OCI-LY3 (cell line): ENCODE results near the gene VRK3.
"Not testable (repeated sequence)": the region's sequence is repeated elsewhere in the genome, so short reads cannot be mapped to it uniquely, and the experiment has no call there.

Source experiments
- H2AFZ ChIP-seq: fragments of 200-600, 300-600 bp; shearing (Covaris generic); 2 replicates; pipeline ENCODE4 v1.6.0; 2014; ENCODE audit warnings: antibody characterized with exemption, low read depth, low read length
- H3K27ac ChIP-seq: fragments of 200-600, 300-600 bp; sonication (generic); 2 replicates; pipeline ENCODE4 v1.5.1; 2014; ENCODE audit warnings: mild to moderate bottlenecking, low read length, moderate library complexity, mixed read lengths
- H3K27me3 ChIP-seq: fragments of 200-600, 300-600 bp; sonication (generic); 2 replicates; pipeline ENCODE4 v1.6.1; 2014; ENCODE audit warnings: low read depth, low read length, mixed read lengths
- H3K36me3 ChIP-seq: fragments of 200-600, 300-600 bp; sonication (generic); replicated peaks from 2 replicates; pipeline ENCODE3; 2014; ENCODE audit warnings: low read depth, low read length, mixed read lengths
- H3K4me1 ChIP-seq: fragments of 300-600, 200-600 bp; sonication (generic); 2 replicates; pipeline ENCODE4 v1.6.1; 2014; ENCODE audit warnings: low read length, mixed read lengths
- H3K4me2 ChIP-seq: fragments of 200-600, 300-600 bp; sonication (generic); 2 replicates; pipeline ENCODE4 v1.6.1; 2014; ENCODE audit warnings: low read length, mixed read lengths
- H3K4me3 ChIP-seq: fragments of 300-600, 200-600 bp; sonication (generic); 2 replicates; pipeline ENCODE4 v1.5.1; 2014; ENCODE audit warnings: antibody characterized with exemption, mild to moderate bottlenecking, low read length, moderate library complexity
- H3K79me2 ChIP-seq: fragments of 300-600, 200-600 bp; shearing (Covaris generic); 2 replicates; pipeline ENCODE4 v1.6.1; 2014; ENCODE audit warnings: mild to moderate bottlenecking, low read length, mixed read lengths
- H3K9ac ChIP-seq: fragments of 300-600, 200-600 bp; shearing (Covaris generic); 2 replicates; pipeline ENCODE4 v1.6.0; 2014; ENCODE audit warnings: mild to moderate bottlenecking, low read length, moderate library complexity
- H3K9me3 ChIP-seq: fragments of 200-600, 300-600 bp; shearing (Covaris generic); 2 replicates; pipeline ENCODE4 v1.6.1; 2014; ENCODE audit warnings: low read length, mixed read lengths; ENCODE audit not compliant: insufficient read depth
- H4K20me1 ChIP-seq: fragments of 200-600, 300-600 bp; sonication (generic); 2 replicates; pipeline ENCODE4 v1.6.1; 2016; ENCODE audit warnings: low read length, mixed read lengths; ENCODE audit not compliant: insufficient read depth
- EZH2phosphoT487 ChIP-seq: fragments of 200-600 bp; shearing (Covaris generic); IDR thresholded peaks from 2 replicates; pipeline ENCODE4 v1.6.1; 2018; ENCODE audit warnings: antibody characterized with exemption, mixed run types, low read depth
- TF ChIP-seq, protein P1 (sequence below): fragments of 200-600, 300-600 bp; sonication (generic); IDR thresholded peaks from 2 replicates; pipeline ENCODE4 v1.5.1; 2014; ENCODE audit warnings: antibody characterized with exemption, low read length, low read depth

VRK3 gene

DNA sequence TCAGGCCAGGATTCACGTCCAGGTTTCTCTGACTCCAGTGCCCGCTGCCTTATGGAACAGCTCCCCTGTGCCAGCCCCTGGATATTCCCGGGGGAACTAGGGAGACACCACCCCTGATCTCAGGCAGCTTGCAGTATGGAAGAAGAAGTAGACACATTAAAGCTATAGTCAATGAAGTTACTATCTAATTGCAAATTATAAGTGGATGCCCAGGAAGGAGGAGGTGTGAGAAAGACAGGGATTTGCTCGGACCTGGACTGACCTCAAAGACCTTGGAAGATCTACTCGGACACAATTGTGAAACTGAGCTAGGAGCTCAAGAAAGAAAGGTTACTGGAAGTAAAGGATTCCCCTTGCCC lies 74.6 kb downstream of the VRK3 start:
- Histone ChIP-seq H3K36me3 (no peaks in the 10 kb centered on the region), H3K9me3 (no peaks in the 10 kb centered on the region), H3K9ac (no peak overlapping the region), H3K27me3 (peaks cover 74% of the 10 kb centered on the region), H4K20me1 (peaks cover 3% of the 10 kb centered on the region; the same call in 1 of the 2 replicates), H3K4me3 (no peak overlapping the region), H3K4me1 (peaks cover 42% of the 10 kb centered on the region), H3K79me2 (no peaks in the 10 kb centered on the region), H3K4me2 (peak overlapping the region; percentile 6; the same call in 1 of the 2 replicates), H2AFZ (no peak overlapping the region), H3K27ac (no peak overlapping the region)
- TF ChIP-seq EZH2phosphoT487 = no peak
- TF ChIP-seq, protein P1, sequence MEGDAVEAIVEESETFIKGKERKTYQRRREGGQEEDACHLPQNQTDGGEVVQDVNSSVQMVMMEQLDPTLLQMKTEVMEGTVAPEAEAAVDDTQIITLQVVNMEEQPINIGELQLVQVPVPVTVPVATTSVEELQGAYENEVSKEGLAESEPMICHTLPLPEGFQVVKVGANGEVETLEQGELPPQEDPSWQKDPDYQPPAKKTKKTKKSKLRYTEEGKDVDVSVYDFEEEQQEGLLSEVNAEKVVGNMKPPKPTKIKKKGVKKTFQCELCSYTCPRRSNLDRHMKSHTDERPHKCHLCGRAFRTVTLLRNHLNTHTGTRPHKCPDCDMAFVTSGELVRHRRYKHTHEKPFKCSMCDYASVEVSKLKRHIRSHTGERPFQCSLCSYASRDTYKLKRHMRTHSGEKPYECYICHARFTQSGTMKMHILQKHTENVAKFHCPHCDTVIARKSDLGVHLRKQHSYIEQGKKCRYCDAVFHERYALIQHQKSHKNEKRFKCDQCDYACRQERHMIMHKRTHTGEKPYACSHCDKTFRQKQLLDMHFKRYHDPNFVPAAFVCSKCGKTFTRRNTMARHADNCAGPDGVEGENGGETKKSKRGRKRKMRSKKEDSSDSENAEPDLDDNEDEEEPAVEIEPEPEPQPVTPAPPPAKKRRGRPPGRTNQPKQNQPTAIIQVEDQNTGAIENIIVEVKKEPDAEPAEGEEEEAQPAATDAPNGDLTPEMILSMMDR = no peak

DNA sequence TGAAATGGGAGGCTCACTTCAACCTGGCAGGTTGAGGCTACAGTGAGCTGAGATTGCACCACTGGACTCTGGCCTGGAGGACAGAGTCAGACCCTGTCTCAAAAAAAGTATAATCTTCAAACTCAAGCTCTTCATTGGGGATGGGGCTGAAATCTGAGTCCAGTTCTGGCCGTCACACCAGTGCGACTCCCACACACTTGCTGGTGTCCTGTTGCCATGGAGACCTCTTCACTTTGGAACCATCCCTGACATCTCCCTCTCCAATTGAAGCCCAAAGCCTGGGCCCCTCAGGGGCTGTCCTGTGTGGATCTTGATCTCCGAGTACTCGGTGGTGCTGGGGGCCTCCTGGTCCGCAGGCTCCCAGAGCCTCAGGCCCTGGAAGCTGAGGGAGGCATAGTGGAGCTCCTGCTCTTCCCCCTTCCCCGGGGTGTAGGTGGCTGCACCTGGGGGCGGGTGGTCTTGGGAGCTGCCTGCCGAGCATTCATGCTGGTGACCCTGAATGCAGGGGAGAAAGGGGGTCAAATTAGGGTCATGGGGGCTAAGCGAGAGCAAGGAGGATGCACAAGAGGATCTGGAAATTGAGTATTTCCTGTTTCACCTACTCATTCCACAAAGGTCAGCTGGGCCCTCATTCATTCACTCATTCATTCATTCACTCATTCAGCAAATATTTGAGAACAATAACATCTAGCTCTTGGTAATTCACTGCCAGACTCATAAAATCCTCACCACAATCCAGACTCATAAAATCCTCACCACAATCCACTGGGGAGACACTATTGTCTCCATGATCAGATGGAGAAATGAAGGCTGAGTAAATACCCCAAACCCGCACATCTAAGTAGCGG lies 75.2 kb downstream of the VRK3 start:
- H3K4me2 ChIP-seq = 0 out of 2 replicates have a peak overlapping the region, but pooled peaks have one; percentile 6
- H3K79me2 ChIP-seq = no peaks in the 10 kb centered on the region
- peaks cover 70% of the 10 kb centered on the region for H3K27me3 ChIP-seq

DNA sequence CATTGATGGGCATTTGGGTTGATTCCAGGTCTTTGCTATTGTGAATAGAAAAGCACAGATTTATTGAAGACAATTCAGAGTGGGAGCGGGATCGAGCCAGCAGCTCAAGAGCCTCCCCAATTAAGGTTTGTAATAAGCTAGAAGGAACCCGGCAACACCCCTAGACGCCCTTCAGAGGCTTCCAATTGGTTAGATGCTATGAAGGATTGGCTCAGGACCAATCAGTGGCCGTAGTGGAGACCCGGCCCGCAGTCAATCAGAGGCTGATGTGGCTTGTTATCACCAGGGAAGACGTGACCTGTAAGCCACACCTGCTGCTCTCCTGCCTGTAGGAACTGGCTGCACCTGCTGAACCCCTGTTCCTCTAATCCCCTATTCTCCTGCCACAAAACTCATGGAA lies 78.8 kb downstream of the VRK3 start:
- H3K27me3 ChIP-seq = peaks cover 49% of the 10 kb centered on the region
- H3K9ac ChIP-seq = no peak overlapping the region
- H3K27ac ChIP-seq = no peak overlapping the region
- no peak for TF ChIP-seq EZH2phosphoT487
- TF ChIP-seq, protein P1 = no peak
- 0 out of 2 replicates have a peak, but pooled peaks cover 2% of the 10 kb centered on the region for H4K20me1 ChIP-seq
- H3K9me3 ChIP-seq = no peaks in the 10 kb centered on the region
- no peaks in the 10 kb centered on the region for H3K36me3 ChIP-seq
- H3K79me2 ChIP-seq = no peaks in the 10 kb centered on the region
- H3K4me3 ChIP-seq = no peak overlapping the region
- H3K4me2 ChIP-seq = no peak overlapping the region
- H2AFZ ChIP-seq = no peak overlapping the region
- peaks cover 26% of the 10 kb centered on the region for H3K4me1 ChIP-seq

More for the DNA sequence above, 75.2 kb downstream of the VRK3 start:
- Histone ChIP-seq H3K9me3 (no peaks in the 10 kb centered on the region), H3K27ac (no peak overlapping the region), H2AFZ (no peak overlapping the region), H3K4me3 (no peak overlapping the region), H3K36me3 (no peaks in the 10 kb centered on the region), H3K4me1 (peaks cover 47% of the 10 kb centered on the region), H3K9ac (no peak overlapping the region), H4K20me1 (peaks cover 3% of the 10 kb centered on the region; the same call in 1 of the 2 replicates)
- TF ChIP-seq EZH2phosphoT487 = no peak
- TF ChIP-seq, protein P1 = no peak

DNA sequence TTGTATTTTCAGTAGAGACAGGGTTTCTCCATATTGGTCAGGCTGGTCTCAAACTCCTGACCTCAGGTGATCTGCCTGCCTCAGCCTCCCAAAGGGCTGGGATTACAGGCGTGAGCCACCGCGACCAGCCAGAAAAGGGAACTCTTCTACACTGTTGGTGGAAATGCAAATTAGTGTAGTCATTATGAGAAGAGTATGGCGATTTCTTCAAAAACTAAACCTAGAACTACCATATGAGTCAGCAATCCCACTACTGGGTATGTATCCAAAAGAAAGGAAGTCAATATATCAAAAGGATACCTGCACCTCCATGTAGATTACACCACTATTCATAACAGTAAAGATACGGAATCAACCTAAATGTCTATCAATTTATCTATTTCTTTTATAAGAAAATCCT lies 80.6 kb downstream of the VRK3 start:
- H3K4me2 ChIP-seq = peak overlapping the region; percentile 23
- not testable (repeated sequence) for H3K27ac ChIP-seq, H3K4me3 ChIP-seq, H3K79me2 ChIP-seq, H2AFZ ChIP-seq, H3K36me3 ChIP-seq, H3K9ac ChIP-seq, H3K4me1 ChIP-seq, H3K9me3 ChIP-seq, H4K20me1 ChIP-seq
- peaks cover 30% of the 10 kb centered on the region for H3K27me3 ChIP-seq
